Measurements from ENCODE around the gene ZNF775.

ZNF775 gene

DNA sequence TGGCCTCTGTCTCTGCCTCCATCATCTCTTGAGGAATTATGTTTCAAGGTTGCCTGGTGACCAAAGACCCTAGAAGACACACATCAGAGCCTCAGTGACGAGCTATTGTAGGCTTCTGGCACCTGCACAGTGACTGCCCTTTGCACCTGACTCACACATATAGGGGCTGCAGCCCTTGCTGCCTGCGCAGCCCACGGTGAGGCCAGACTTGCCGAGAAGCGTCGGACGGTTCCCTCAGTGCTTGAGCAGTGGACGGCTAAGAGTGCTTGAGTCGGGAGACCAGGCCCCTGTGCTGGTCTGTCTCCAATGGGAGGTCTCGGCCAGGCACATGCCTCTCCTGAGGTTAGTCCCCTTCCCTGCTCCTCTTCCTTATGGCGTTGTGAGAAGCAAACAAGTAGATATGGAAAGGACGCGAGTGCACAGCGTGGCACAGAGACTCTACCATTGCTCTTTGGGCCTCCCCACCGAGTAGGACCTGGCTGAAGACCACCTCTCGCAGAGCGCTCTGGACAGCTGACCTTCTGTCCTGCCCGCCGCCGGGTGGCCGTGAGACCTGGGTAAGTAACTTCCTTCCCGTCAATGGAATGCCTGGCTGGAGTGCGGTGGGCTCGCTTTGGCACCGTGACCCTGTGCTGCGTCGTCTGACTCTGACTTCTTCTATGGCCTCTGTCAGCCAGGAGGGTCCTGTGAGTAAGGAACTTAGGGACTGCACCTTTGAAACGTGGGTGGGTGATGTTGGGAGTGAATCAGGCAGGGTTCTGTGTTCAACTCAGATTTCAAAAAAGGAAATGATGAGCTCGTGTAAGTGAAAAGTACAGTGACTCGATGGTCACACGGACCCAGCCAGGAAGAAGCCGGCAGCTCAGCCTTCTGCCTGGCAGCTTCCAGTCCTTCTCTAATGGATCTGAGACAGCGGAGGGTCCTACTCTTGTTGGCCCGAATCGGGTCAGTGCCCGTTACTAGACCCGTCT is 33.7 kb downstream of the ZNF775 start:
- H3K27ac ChIP-seq: no peak overlapping the region
- TF ChIP-seq ZFX (IDR thresholded peaks at IDR 0.05; ENCODE audit: borderline replicate concordance) (no peak), CTCF (IDR thresholded peaks at IDR 0.05) (no peak)

DNA sequence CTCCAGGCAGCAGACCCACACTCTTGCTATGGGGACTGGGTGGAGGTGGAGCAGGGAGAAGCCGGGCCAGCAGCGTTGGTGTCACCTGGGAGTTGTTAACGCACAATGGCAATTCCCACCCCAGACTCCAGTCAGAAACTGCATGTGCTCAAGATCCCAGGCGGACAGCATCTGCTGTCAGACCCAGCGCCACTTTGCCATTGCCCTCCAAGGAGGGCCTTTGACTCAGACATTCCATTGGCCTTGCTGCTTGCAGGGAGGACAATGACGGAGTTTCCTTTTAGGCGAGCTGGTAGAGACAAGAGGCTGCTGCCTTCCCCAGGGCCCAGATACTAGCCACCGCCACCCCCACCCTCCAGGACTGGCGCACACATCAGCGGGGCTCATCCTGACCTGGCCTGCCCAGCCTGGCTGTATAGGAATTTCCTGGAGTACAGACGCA is 34.5 kb downstream of the ZNF775 start:
- no peak overlapping the region for H3K27ac ChIP-seq
- no peak for TF ChIP-seq ZFX (IDR thresholded peaks at IDR 0.05; ENCODE audit: borderline replicate concordance)
- no peak for TF ChIP-seq CTCF (IDR thresholded peaks at IDR 0.05)

GRCh38 chr7:150415161-150416153 is 36.3 kb downstream of the ZNF775 start:
- H3K27ac ChIP-seq: no peak overlapping the region
- no peak for TF ChIP-seq CTCF (IDR thresholded peaks at IDR 0.05)
- no peak for TF ChIP-seq ZFX (IDR thresholded peaks at IDR 0.05; ENCODE audit: borderline replicate concordance)

DNA sequence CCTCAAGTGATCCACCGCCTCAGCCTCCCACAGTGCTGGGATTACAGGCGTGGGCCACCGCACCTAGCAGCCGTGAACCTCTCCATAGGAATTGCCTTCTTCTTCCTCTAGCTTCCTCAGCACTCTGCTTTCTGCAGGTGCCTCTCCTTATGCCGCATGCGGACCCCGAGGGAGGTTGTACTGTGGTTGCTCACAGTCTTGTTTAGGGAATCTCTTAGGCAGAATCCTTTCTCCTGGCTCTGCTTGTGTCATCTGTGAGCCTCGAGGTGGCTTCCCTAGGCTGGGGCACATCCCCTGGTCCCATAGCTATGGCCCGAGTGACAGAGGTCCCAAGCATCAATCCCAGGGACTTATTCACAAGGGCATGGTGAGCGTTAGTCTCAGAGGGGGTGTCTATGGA is 38.1 kb downstream of the ZNF775 start:
- H3K27ac ChIP-seq: no peak overlapping the region
- TF ChIP-seq ZFX (IDR thresholded peaks at IDR 0.05; ENCODE audit: borderline replicate concordance) (no peak), CTCF (IDR thresholded peaks at IDR 0.05) (no peak)

GRCh38 chr7:150417863-150418262 is 38.7 kb downstream of the ZNF775 start:
- TF ChIP-seq ZFX (IDR thresholded peaks at IDR 0.05; ENCODE audit: borderline replicate concordance) (no peak), CTCF (IDR thresholded peaks at IDR 0.05) (peak; percentile 46)
- H3K27ac ChIP-seq: no peak overlapping the region

- H3K27ac ChIP-seq: no peak overlapping the region
- no peak for TF ChIP-seq ZFX (IDR thresholded peaks at IDR 0.05; ENCODE audit: borderline replicate concordance)
- no peak for TF ChIP-seq CTCF (IDR thresholded peaks at IDR 0.05)
These were observed 41.1 kb downstream of the ZNF775 start for GRCh38 chr7:150420242-150420641.

Measured in 22Rv1 (cell line).